HG03103 (cell line): ENCODE data around the gene DRG2.

Experiments used
- ATAC-seq: cut with Tn5 transposase; IDR thresholded peaks from one replicate; pipeline ENCODE4 v1.9.1; 2021; ENCODE audit warnings: low read depth; ENCODE audit not compliant: unreplicated experiment

DRG2 gene

DNA sequence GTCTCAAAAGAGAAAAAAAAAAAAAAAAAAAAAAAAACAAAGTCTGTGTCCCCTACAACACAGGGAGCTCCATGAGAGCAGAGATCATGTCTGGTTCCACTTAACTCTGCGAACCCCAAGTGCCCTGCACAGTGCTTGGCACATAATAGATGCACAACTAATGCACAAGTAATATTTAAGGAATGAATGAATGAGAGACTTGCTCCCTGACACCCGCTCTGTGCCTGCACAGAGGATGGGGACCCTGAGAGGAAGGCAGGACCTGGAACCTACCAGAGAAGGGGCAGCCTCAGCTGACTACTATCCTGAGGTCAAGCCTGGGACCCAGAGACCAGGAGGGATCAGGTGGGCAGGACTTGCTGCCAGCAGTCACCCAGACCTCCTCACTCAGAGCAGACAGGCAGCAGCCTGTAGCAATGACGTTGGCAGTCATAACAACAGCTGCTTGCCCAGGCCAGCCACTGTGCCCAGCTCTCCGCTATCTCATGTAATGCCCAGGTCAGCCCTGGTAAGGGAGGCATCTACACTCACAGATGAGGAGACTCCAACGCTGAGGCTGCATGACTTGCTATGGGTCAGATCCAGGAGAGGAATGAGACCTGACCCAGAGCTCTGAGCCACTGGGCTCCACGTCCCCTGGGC is 23.7 kb downstream of the DRG2 start:
- ATAC-seq, result no peak

DNA sequence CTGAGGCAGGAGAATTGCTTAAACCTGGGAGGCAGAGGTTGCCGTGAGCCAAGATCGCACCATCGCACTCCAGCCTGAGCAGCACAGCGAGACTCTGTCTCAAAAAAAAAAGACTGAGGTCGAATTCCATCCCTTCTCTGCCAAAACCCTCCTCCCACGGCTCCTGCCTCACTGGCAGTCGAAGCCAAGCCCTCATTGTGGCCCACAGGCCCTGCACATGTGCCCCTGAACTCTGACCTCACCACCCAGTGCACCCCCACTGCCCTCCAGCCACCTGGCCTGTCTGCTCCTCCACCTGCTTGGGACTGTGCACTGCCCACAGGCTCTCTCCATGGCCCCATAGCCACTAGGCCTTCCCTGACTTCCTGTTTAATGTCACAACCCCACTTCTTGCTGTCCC is 27.8 kb downstream of the DRG2 start:
- ATAC-seq, result no peak

DNA sequence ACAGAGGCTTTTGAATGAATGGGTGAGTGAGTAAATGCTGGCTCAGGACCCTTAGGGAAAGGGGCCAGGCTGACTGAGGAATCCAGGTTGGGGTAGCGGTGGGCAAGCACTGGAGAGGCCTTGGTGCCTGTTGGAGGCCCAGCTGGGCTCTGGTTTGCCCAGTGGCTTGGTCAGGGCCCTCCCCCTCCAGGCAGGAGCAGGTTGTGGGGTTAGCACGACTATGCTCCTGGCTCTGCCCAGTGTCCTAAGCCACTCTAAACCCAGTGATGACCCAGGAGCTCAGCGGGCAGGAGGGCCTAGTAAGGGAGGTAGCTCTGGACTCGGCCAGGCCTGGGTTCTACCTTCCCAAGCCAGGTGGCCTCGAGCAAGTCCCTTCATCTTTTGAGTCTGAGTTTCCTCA is 28.3 kb downstream of the DRG2 start:
- no peak for ATAC-seq

DNA sequence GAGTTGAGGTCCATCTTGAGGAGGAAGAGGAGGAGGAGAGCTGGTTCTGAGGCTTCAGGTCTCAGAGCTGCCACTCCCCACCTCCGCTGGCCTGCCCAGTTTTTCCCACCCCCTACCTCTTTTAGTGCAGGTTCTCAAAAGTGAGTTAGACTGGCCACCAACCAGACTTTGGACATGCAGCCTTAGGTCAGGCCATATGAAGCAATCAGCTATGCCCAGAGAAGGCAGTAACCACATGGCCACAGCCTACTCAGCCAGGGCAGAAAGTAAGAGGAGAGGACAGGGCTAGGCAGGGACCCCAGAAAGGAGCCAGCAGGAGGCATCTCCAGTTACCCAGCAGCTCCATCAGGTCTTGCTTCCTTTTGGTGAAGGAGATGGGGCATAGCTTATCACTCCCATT is 29.8 kb downstream of the DRG2 start:
- ATAC-seq, result no peak

DNA sequence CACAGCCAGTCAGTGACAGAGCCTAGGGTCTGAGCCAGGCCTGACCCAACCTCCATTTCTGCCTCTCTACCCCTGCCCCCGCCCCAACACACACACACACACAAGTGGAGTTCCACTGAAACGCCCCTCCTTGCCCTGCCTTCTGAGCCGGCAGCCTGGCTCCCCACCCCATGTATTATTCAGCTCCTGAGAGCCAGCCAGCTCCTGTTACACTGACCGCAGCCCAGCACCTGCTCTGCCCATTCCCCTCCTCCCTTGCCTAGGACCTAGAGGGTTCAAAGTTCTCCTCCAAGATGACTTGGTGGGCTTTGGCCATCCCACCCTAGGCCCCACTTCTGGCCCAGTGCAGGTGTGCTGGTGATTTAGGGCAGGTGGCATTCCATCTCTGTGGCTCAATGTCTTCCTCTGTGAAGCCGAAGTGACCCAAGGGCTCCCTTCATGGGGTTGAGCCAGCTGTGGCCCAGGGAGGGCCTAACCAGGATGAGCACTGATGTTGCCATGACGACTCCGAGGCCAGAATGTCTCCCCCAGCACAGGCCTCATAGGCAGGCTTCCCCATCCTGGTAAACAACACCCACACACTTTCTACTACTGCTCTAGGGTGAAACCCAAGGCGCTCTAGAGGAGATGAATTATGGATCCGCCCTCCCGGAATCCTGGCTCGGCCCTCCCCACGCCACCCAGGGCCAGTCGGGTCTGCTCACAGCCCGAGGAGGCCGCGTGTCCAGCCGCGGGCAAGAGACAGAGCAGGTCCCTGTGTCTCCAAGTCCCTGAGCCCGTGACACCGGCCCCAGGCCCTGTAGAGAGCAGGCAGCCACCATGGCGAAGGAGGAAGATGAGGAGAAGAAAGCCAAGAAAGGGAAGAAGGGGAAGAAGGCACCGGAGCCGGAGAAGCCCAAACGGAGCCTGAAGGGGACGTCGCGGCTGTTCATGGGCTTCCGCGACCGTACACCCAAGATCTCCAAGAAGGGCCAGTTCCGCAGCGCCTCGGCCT is 30.5 kb downstream of the DRG2 start:
- no peak for ATAC-seq

DNA sequence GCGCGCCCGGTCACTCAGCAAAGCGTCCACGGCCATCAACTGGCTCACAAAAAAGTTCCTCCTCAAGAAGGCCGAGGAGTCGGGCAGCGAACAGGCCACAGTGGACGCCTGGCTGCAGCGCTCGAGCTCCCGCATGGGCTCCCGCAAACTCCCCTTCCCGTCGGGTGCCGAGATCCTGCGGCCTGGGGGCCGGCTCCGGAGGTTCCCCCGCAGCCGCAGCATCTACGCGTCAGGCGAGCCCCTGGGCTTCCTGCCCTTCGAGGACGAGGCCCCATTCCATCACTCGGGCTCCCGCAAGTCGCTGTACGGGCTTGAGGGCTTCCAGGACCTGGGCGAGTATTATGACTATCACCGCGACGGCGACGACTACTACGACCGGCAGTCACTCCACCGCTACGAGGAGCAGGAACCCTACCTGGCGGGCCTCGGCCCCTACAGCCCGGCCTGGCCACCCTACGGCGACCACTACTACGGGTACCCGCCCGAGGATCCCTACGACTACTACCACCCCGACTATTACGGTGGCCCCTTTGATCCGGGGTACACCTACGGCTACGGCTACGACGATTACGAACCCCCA is 31.5 kb downstream of the DRG2 start:
- ATAC-seq, result no peak

DNA sequence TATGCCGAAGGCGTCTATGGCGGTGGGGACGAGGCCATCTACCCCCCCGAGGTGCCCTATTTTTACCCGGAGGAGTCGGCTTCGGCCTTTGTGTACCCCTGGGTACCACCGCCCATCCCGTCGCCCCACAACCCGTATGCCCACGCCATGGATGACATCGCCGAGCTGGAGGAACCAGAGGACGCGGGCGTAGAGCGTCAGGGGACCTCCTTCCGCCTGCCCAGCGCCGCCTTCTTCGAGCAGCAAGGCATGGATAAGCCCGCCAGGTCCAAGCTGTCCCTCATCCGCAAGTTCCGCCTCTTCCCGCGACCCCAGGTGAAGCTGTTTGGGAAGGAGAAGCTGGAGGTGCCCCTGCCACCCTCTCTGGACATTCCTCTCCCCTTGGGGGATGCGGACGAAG is 32.2 kb downstream of the DRG2 start:
- no peak for ATAC-seq

DNA sequence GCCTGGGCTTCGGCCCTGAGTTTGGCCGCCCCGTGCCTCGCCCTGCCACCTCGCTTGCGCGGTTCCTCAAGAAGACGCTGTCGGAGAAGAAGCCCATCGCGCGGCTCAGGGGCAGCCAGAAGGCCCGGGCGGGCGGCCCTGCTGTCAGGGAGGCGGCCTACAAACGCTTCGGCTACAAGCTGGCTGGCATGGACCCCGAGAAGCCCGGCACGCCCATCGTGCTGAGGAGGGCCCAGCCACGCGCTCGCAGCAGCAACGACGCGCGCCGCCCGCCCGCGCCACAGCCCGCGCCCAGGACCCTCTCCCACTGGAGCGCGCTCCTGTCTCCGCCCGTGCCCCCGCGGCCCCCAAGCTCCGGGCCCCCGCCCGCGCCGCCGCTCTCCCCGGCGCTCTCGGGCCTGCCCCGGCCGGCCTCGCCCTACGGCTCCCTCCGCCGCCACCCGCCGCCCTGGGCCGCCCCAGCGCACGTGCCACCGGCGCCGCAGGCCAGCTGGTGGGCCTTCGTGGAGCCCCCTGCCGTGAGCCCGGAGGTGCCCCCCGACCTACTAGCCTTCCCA is 32.8 kb downstream of the DRG2 start:
- ATAC-seq, result no peak

DNA sequence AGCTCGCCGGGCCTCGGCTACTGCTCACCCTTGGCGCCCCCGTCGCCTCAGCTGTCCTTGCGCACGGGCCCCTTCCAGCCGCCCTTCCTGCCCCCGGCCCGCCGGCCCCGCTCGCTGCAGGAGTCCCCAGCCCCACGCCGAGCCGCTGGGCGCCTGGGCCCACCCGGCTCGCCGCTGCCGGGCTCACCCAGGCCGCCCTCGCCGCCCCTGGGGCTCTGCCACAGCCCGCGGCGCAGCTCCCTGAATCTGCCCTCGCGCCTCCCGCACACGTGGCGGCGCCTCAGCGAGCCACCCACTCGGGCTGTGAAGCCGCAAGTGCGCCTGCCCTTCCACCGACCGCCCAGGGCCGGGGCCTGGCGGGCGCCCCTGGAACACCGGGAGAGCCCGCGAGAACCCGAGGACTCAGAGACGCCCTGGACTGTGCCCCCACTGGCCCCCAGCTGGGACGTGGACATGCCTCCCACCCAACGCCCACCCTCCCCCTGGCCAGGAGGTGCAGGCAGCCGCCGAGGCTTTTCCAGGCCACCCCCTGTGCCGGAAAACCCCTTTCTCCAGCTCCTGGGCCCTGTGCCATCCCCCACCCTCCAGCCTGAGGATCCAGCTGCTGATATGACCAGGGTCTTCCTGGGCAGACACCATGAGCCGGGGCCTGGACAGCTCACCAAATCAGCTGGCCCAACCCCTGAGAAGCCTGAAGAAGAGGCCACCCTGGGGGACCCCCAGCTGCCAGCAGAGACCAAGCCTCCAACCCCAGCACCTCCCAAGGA is 33.6 kb downstream of the DRG2 start:
- ATAC-seq, result no peak

DNA sequence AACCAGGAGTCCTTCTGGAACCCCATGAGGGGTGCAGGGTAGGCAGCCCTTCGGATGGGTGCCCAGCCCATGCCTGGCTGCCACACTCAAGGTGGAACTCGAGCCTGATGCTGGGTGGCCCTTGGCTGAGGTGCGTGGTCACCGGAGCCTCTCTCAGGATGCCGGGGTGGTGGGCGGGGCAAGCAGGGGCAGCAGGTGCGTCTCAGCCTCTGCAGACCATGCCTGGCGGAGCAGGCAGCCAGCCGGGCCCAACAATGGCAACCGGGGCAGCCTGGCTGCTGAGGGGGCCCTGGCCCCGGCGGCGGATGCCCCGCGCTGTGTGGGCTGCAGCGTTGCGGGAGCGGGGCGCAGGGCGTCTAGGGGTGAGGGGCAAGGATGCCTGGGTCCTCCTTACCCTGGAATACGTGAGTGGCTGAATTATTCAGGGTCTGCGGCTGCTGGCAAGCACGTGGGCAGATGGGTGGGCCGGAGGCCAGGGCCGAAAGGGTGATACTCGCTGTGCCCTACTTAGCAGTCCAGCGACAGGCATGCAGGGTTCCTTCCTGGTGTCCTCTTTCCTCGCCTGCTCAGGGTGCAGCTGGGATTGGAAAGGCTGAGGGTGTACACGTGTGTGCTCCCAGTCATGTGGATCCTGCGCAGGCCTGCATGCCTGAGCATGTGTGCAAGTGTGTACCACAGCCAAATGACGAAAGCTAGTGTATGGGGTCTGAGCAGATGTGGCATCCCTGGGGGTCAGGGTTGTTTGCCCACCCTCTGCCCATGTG is 35.4 kb downstream of the DRG2 start:
- ATAC-seq, result no peak

DNA sequence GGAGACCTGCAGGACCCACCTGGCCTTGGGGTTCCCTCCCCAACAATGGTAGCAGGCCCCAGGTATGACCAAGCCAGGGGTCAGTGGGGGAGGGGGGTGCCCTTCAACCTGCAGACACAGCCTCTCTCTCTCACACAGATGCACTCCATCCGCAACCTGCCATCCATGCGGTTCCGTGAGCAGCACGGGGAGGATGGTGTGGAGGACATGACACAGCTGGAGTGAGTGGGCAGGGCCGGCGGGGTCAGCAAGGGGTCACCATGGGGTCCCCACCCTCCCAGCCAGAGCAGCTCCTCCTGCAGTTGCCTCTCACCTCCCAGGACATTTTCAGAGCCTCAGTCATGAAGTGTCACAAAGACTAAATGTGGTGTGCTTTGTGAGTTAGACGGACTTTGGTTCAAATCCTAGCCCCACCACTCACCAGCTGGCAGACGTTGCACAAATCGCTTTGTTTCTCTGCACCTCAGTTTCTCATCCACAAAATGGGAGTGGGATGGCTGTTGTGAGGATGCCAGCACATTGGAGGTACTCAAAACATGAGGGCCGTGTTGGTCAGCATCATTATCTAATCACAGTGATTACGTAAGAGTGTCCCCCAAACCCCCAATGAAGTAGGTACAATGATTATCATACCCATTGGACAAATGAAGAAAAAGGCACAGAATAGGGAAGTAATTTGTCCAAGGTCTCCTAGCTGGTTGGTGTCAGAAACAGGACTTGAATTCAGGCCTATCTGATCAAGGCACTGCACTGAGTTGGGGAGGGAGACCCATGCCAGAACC is 36.8 kb downstream of the DRG2 start:
- ATAC-seq, result no peak

DNA sequence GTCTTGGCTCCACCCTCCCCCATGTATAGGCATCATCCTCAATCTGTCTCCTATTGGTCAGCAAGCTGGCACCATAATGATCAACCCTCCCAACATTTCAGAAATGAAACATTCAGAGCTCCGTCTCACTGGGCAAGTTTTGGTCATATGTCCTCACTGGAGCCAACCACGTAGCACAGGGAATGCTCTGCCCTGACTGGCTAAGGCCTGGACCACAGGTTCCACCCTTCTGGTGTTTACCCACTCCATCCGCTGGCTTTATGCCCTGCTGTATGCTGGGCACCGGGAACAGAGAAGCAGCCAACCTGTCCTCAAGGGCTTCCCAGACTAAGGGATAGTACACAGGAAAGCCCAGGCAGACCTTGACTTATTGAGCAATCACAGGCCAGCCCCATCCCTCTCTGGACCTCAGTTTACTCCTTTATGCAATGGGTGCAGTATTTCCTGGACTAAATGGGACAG is 41.3 kb downstream of the DRG2 start:
- ATAC-seq, result no peak

DNA sequence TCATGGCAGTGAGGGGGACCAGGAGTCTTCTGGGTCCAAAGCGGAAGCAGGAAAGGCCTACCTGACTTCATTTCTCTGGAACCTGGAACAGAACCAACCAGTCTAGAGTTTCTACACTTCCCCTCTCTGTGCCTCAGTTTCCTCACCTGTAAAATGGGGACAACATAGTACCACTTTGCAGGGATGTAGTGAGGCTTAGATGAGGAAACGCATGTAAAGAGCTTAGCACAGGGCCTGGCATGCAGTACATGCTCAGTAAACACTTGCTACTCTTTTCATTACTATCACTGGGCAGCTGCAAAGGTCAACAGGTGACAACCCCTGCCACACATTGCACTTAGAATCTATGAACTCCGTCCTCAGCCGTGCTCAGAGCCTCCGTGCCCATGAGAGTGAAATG is 45.0 kb downstream of the DRG2 start:
- no peak for ATAC-seq

DNA sequence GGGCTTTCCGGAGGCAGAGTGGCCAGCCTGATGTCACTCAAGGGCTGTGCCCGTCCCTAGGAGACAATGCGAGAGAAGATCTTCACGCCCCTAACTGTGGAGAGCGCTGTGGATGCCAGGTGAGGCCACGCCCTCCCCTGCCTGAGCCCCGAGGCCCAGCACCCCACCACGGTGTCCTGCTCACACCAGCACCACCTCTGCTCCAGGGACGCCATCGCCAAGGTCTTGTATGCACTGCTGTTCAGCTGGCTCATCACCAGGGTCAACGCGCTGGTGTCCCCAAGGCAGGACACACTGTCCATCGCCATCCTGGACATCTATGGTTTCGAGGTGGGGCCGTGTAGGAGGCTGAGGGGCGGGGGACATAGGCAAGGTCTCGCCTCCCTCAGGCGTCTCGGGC is 48.6 kb downstream of the DRG2 start:
- no peak for ATAC-seq

DNA sequence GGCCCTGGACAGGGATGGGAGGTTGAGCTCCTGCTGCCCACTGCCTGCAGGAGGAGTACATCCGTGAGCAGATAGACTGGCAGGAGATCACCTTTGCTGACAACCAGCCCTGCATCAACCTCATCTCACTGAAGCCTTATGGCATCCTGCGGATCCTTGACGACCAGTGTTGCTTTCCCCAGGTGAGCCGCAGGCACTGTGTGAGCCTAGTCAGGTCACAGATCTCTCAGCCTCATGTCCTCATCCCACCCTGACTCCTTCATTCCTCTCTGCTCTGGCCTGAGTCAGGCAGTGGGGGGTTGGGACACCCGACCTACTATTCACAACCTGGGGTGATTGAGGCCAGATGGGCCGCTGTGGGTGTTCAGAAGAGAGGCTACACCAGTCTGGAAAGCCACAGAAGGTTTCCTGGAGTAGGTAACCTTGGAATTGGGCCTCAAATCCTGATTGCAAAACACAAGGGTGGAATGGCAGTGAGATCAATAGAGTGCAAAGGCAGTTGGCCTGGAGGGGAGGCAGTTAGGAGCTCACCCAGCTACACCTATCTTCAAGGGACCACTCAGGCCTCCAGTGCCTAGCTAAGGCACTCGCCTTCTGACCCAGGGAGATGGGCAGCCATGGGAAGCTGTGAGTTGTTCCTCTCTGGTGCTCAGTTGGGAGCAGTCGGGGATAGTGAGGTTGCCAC is 50.5 kb downstream of the DRG2 start:
- no peak for ATAC-seq

DNA sequence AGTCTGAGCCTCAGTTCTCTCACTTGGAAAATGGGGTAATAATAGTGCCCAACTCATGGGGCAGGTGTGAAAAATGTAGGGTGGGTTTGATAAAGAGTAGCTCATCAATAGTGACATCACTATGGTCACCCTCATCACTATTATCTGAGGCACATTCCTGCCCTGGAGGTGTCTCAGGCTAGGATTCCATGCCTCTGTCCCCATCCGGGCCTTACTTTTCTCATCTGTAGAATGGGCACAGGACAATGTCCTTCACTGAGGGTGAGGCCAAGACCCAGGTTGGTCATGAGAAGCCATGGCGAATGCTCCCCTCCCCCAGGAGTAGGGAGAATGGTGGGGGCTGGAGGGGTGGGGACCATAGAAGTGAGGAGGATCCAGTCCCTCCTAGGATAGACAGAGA is 51.3 kb downstream of the DRG2 start:
- ATAC-seq, result no peak

DNA sequence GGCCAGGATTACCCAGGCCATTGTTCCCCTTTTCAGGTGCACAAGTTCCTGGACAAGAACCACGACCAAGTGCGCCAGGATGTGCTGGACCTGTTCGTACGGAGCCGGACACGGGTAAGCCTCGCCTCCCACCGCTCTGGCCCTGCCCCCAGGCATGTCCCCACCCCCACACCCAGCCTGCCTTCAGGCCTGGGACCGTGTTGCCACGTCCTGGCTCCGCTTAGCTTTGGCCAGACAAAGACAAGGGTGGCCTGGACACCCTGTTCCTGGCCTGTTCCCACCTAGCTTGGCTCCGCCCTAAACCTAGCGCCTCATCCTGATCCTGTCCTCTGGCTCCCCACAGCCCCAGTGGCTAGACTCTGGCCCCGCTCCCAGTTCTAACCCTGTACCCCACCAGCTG is 51.8 kb downstream of the DRG2 start:
- ATAC-seq, result no peak

DNA sequence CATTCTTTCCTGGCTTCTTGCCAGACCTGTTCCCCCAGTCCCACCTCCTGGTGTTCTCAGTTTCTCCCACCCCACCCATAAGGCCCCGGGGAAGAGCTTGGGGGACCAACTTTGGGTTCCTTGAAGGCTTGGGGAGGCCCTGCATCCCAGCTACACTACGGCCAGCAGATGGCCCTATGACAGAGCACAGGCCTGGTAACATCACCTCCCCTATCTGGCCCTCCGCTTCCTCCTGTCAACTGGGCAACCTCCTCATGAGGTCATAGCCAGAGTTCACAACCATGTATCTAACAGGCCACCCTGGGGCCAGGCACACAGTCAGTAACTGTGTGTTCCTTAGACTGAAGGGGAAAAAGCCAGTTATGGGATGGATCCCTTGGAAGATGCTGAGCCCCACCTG is 52.2 kb downstream of the DRG2 start:
- ATAC-seq, result no peak
